HepG2 (cell line): Measurements from ENCODE around the gene HTRA3. TPM values are rescaled to one million over a fixed set of nuclear protein-coding genes. Genes with fewer than 3 reads are reported as not detected.

Experiments
- ATAC-seq: fragments of 200-7000 bp; cut with Tn5 transposase; 3 replicates; pipeline ENCODE4 v1.9.1; 2020; ENCODE audit warnings: mild to moderate bottlenecking, moderate library complexity
- BruUV-seq: library from RNA; stranded (reverse); fragments of 400-500 nt; replicated peaks from 2 replicates; lab custom pipeline; 2021; lab: Mats Ljungman, UMichigan
- CTCF ChIA-PET: fragments of 300-600 bp; formaldehyde crosslinking; extraction: SDS; loops from one replicate; lab custom pipeline; 2021; ENCODE audit warnings: low total read pairs, inconsistent platforms, low intra/inter-chr PET ratio; lab: Yijun Ruan, JAX
- POLR2A ChIA-PET: fragments of 350-600 bp; sonication (Branson Sonifier 250); formaldehyde crosslinking; loops from one replicate; lab custom pipeline; 2020; ENCODE audit warnings: antibody characterized with exemption, inconsistent platforms; lab: Yijun Ruan, JAX
- DNase-seq: peaks from one replicate; pipeline ENCODE4 v3.0.0-alpha.2; 2015; ENCODE audit warnings: low spot score
- FAIRE-seq: peaks from 3 replicates; lab custom pipeline; 2011; peaks lifted over from hg19 to GRCh38; lab: Jason Lieb, UNC
- H2AFZ ChIP-seq: one replicate; pipeline ENCODE4 v1.6.1; 2011; ENCODE audit warnings: low read length, inconsistent platforms
- H3K27ac ChIP-seq: fragments of 300-600 bp; 3 replicates; pipeline ENCODE4 v1.8.0; 2011; ENCODE audit warnings: mixed run types, mild to moderate bottlenecking, mixed read lengths, low read length, inconsistent platforms; ENCODE audit not compliant: insufficient read depth; ENCODE audit errors: extremely low read length
- H3K27me3 ChIP-seq, 2 experiments: fragments of 200-600 bp in 1 of 2; 2 replicates in 1 of 2; 3 replicates in 1 of 2; pipeline versions ENCODE4 v1.6.0 to v1.8.0; 2011; ENCODE audit warnings: low read length in 2 of 2, mild to moderate bottlenecking in 2 of 2, moderate library complexity in 2 of 2, inconsistent platforms in 1 of 2; ENCODE audit not compliant: insufficient read depth in 2 of 2, control insufficient read depth in 1 of 2
- H3K36me3 ChIP-seq, 2 experiments: fragments of 200-600 bp in 1 of 2; replicated peaks in 1 of 2; 2 replicates in 1 of 2; 3 replicates in 1 of 2; pipeline versions ENCODE4 v1.5.1 to v1.8.0; 2011; ENCODE audit warnings: low read length in 2 of 2, inconsistent platforms in 1 of 2; ENCODE audit not compliant: insufficient read depth in 2 of 2, control insufficient read depth in 1 of 2
- H3K4me1 ChIP-seq: 2 replicates; pipeline ENCODE4 v1.5.1; 2012; ENCODE audit warnings: low read length, inconsistent platforms; ENCODE audit not compliant: insufficient read depth
- H3K4me2 ChIP-seq: 2 replicates; pipeline ENCODE4 v1.6.0; 2011; ENCODE audit warnings: low read depth, low read length, inconsistent platforms
- H3K4me3 ChIP-seq, 3 experiments: fragments of 200-600 bp in 1 of 3; sonication (generic), shearing (Covaris generic) in 1 of 3; replicated peaks in 1 of 3; 2 replicates each; pipeline ENCODE4 v1.5.1; 2011 to 2016; ENCODE audit warnings: low read length in 3 of 3, inconsistent platforms in 2 of 3, low read depth in 2 of 3, mild to moderate bottlenecking in 2 of 3, control low read depth in 1 of 3, mixed read lengths in 1 of 3; ENCODE audit not compliant: insufficient read depth in 1 of 3
- H3K79me2 ChIP-seq: one replicate; pipeline ENCODE4 v1.6.1; 2011; ENCODE audit warnings: low read length, inconsistent platforms; ENCODE audit not compliant: insufficient read depth
- H3K9ac ChIP-seq: 2 replicates; pipeline ENCODE4 v1.6.0; 2011; ENCODE audit warnings: mild to moderate bottlenecking, low read depth, low read length, inconsistent platforms; ENCODE audit not compliant: insufficient read depth
- H3K9me3 ChIP-seq: 2 replicates; pipeline ENCODE4 v1.5.1; 2012; ENCODE audit warnings: mild to moderate bottlenecking, low read length
- H4K20me1 ChIP-seq: 2 replicates; pipeline ENCODE4 v1.6.0; 2011; ENCODE audit warnings: inconsistent platforms, mild to moderate bottlenecking, low read length, moderate library complexity; ENCODE audit not compliant: insufficient read depth
- AKNA ChIP-seq: sonication (generic); formaldehyde crosslinking; IDR thresholded peaks from 2 replicates; pipeline ENCODE4 v1.4.0; 2020; ENCODE audit warnings: missing genetic modification reagents, borderline replicate concordance
- CBX5 ChIP-seq: sonication (generic); formaldehyde crosslinking; IDR thresholded peaks from 2 replicates; pipeline ENCODE4 v1.4.0; 2020; ENCODE audit warnings: missing genetic modification reagents, borderline replicate concordance
- DNMT3B ChIP-seq: conservative IDR thresholded peaks from 2 replicates; pipeline ENCODE4 v1.6.1; 2016; ENCODE audit warnings: missing biosample characterization, control low read depth
- ELF4 ChIP-seq: sonication (generic); formaldehyde crosslinking; IDR thresholded peaks from 2 replicates; pipeline ENCODE4 v1.5.0; 2020; ENCODE audit warnings: missing genetic modification reagents, mild to moderate bottlenecking, moderate library complexity, borderline replicate concordance
- POGZ ChIP-seq: sonication (generic); formaldehyde crosslinking; IDR thresholded peaks from 2 replicates; pipeline ENCODE4 v1.4.0; 2020; ENCODE audit warnings: mild to moderate bottlenecking, missing genetic modification reagents
- POLR2AphosphoS2 ChIP-seq: IDR thresholded peaks from 2 replicates; pipeline ENCODE4 v1.6.1; 2011; ENCODE audit warnings: low read depth, low read length, improper control_type of control experiment
- POLR2AphosphoS5 ChIP-seq: IDR thresholded peaks from 2 replicates; pipeline ENCODE4 v1.6.1; 2012; ENCODE audit warnings: low read depth, low read length
- RAD51 ChIP-seq: fragments of 450-650 bp; IDR thresholded peaks from 2 replicates; pipeline ENCODE4 v1.6.1; 2016; ENCODE audit warnings: borderline replicate concordance
- ZNF17 ChIP-seq: sonication (generic); formaldehyde crosslinking; IDR thresholded peaks from 2 replicates; pipeline ENCODE4 v1.5.0; 2020; ENCODE audit warnings: mild to moderate bottlenecking, missing genetic modification reagents
- ZNF580 ChIP-seq: IDR thresholded peaks from 2 replicates; pipeline ENCODE4 v1.6.1; 2016; ENCODE audit warnings: low read depth, borderline replicate concordance
- ZNF605 ChIP-seq: sonication (generic); formaldehyde crosslinking; IDR thresholded peaks from 2 replicates; pipeline ENCODE4 v1.8.0; 2022; ENCODE audit warnings: mild to moderate bottlenecking, missing genetic modification reagents
- ZNF7 ChIP-seq: IDR thresholded peaks from 2 replicates; pipeline ENCODE4 v1.6.1; 2016; ENCODE audit warnings: missing biosample characterization, missing genetic modification reagents
- ZNF777 ChIP-seq: sonication (generic); formaldehyde crosslinking; IDR thresholded peaks from 2 replicates; pipeline ENCODE4 v1.4.0; 2020; ENCODE audit warnings: missing genetic modification reagents
- WGBS: methylation state at CpG from one replicate; pipeline ENCODE4 v1.1.6; 2017; ENCODE audit warnings: low lambda C conversion rate; 5-methylcytosine and 5-hydroxymethylcytosine counted together
- in situ Hi-C: cut with HindIII; loops from 2 replicates; pipeline ENCODE4 v1.10.0; 2017; ENCODE audit warnings: low pct_unique_long_range_greater_than_20kb; ENCODE audit not compliant: extremely low pct_ligation_motif_present
- intact Hi-C: fragments of 100-400 bp; cut with micrococcal nuclease; formaldehyde crosslinking; loops from one replicate; pipeline ENCODE4 v1.10.0; 2022; ENCODE audit not compliant: unreplicated experiment
- polyA plus RNA-seq, 8 experiments: library from polyadenylated mRNA; depleted of rRNA in 3 of 8; stranded (reverse) in 7 of 8; unstranded in 1 of 8; fragments of >200 nt; fragmentation: Illumina TruSeq in 4 of 8; extraction: Trizol in 4 of 8; gene quantifications; 2 replicates each; pipeline versions ENCODE4 v1.2.1 to v1.2.3, GENCODE V29; 2011 to 2016; ENCODE audit warnings: low read depth in 4 of 8, missing spikeins in 1 of 8, mixed read lengths in 1 of 8; ENCODE audit not compliant: insufficient read depth in 1 of 8
- total RNA-seq, 5 experiments: library from RNA; depleted of rRNA; stranded (reverse); fragments of >200 nt; fragmentation: Illumina TruSeq; extraction: Trizol; gene quantifications; 2 replicates each; pipeline ENCODE4 v1.2.3, GENCODE V29; 2016; ENCODE audit warnings: low read depth in 1 of 5

The HTRA3 gene
- total and polyA plus RNA-seq, 2 of the 13 experiments (the other 11 are each of a cell fraction or from before 2014, with no cell fraction given): 0.17 TPM; not detected in 1

GRCh38 chr4:8292478-8293107 is 23.0 kb downstream of the HTRA3 start:
- ATAC-seq (no peak), FAIRE-seq (no peak), DNase-seq (no peak)
- POLR2A ChIA-PET: no interaction called here
- Histone ChIP-seq H3K27me3 (peaks cover 2 to 4% of the 10 kb centered on the region in 2 experiments; a peak in 1 of 5 replicates), H3K9ac (no peak overlapping the region), H4K20me1 (no peaks in the 10 kb centered on the region), H3K36me3 (no peaks in the 10 kb centered on the region), H2AFZ (no peak overlapping the region), H3K9me3 (no peaks in the 10 kb centered on the region), H3K27ac (no peak overlapping the region), H3K79me2 (no peaks in the 10 kb centered on the region), H3K4me1 (no peaks in the 10 kb centered on the region), H3K4me2 (no peak overlapping the region), H3K4me3 (no peak overlapping the region)
- WGBS: 8% methylated on average over 5 of the region's 8 CpGs
- BruUV-seq: no TSS peak
- in situ Hi-C loops: no loop called here
- intact Hi-C loops: no loop called here
- TF ChIP-seq POLR2AphosphoS2: no peak
- no peak for TF ChIP-seq ZNF580
- TF ChIP-seq DNMT3B (CRISPR knock-in tag): no peak
- no peak for TF ChIP-seq AKNA (CRISPR knock-in tag)
- TF ChIP-seq ZNF777 (CRISPR knock-in tag): no peak
- no peak for TF ChIP-seq ELF4
- TF ChIP-seq POLR2AphosphoS5: no peak
- TF ChIP-seq RAD51: no peak
- no peak for TF ChIP-seq CBX5 (CRISPR knock-in tag)
- TF ChIP-seq ZNF17 (CRISPR knock-in tag): no peak
- TF ChIP-seq POGZ (CRISPR knock-in tag): no peak
- no peak for TF ChIP-seq ZNF605
- no peak for TF ChIP-seq ZNF7 (CRISPR knock-in tag)
- CTCF ChIA-PET: no interaction called here
